Spleen (tissue), 11 donors: Measurements from ENCODE around the gene MN1. TPM values are rescaled to one million over a fixed set of nuclear protein-coding genes. Genes with fewer than 3 reads are reported as not detected.
A peak's percentile ranks its signal among the peaks of the same experiment; 100 is the strongest.

ENCODE experiments used
- DNase-seq: peaks from one replicate; pipeline ENCODE4 v3.0.0-alpha.2; 2020
- H3K27ac ChIP-seq, 8 donors: fragments of 200-600 bp; sonication (generic) in 7 of 8; 1 replicate in 4 of 8; 2 replicates in 4 of 8; pipeline versions ENCODE4 v1.5.0 to v1.8.0; 2016 to 2021; ENCODE audit warnings: inconsistent platforms in 4 of 8, mild to moderate bottlenecking in 4 of 8, moderate library complexity in 1 of 8
- H3K27me3 ChIP-seq, 7 donors: fragments of 200-600 bp; sonication (generic) in 6 of 7; replicated peaks in 1 of 7; 1 replicate in 4 of 7; 2 replicates in 3 of 7; pipeline versions ENCODE4 v1.5.0 to v1.8.0; 2016 to 2021; ENCODE audit warnings: inconsistent platforms in 3 of 7, mild to moderate bottlenecking in 1 of 7
- H3K36me3 ChIP-seq, 6 donors: fragments of 200-600 bp; sonication (generic) in 5 of 6; 1 replicate in 4 of 6; 2 replicates in 2 of 6; pipeline versions ENCODE4 v1.5.0 to v1.8.0; 2016 to 2021; ENCODE audit warnings: inconsistent platforms in 2 of 6
- H3K4me1 ChIP-seq, 6 donors: fragments of 200-600 bp; sonication (generic) in 5 of 6; 1 replicate in 3 of 6; 2 replicates in 3 of 6; pipeline versions ENCODE4 v1.5.0 to v1.8.0; 2016 to 2021; ENCODE audit warnings: inconsistent platforms in 3 of 6
- H3K4me3 ChIP-seq, 8 donors: fragments of 200-600 bp; sonication (generic) in 7 of 8; 1 replicate in 4 of 8; 2 replicates in 4 of 8; pipeline versions ENCODE4 v1.5.0 to v1.8.0; 2016 to 2021; ENCODE audit warnings: inconsistent platforms in 4 of 8, mild to moderate bottlenecking in 4 of 8, moderate library complexity in 2 of 8
- H3K9me3 ChIP-seq, 8 donors: fragments of 200-600 bp; sonication (generic) in 7 of 8; 1 replicate in 4 of 8; 2 replicates in 4 of 8; pipeline versions ENCODE4 v1.5.0 to v1.8.0; 2016 to 2021; ENCODE audit warnings: inconsistent platforms in 4 of 8
- POLR2A ChIP-seq, 3 donors: fragments of 450-650 bp; IDR thresholded peaks; one replicate each; pipeline ENCODE4 v1.5.1; 2017; ENCODE audit warnings: antibody characterized with exemption in 3 of 3, mild to moderate bottlenecking in 1 of 3
- POLR2AphosphoS5 ChIP-seq, 3 donors: sonication (generic); formaldehyde crosslinking; IDR thresholded peaks; one replicate each; pipeline ENCODE4 v1.5.1; 2017; ENCODE audit warnings: antibody characterized with exemption in 3 of 3
- WGBS, 5 donors: extraction: QIAGEN DNeasy Blood & Tissue Kit in 3 of 5; methylation state at CpG; one replicate each; pipeline versions ENCODE4 v1.1.5 to v1.1.7; 2013 to 2018; 5-methylcytosine and 5-hydroxymethylcytosine counted together
- intact Hi-C: fragments of 100-400 bp; cut with DNase I; formaldehyde crosslinking; loops from one replicate; pipeline ENCODE4 v1.15.0; 2023; ENCODE audit warnings: low total_unique reads
- polyA plus RNA-seq, 3 donors: library from polyadenylated mRNA; stranded (reverse); fragments of 200-250 nt; gene quantifications; one replicate each; pipeline ENCODE4 v1.2.1, GENCODE V29; 2013
- total RNA-seq, 7 donors: library from RNA; depleted of rRNA in 3 of 7; stranded (reverse); fragments of >200 nt in 3 of 7; fragmentation: NEBNext Ultra II Directional in 4 of 7; extraction: Animal tissue kit (Norgen Biotek cat#: 25700) in 4 of 7; gene quantifications; one replicate each; pipeline versions ENCODE4 v1.1.0 to v1.2.1, GENCODE V29; 2016 to 2021
- TF ChIP-seq, protein P1 (sequence below), 11 experiments: fragments of 200-600 bp in 7 of 11; fragments of 450-650 bp in 4 of 11; sonication (generic) in 4 of 11; IDR thresholded peaks in 8 of 11; conservative IDR thresholded peaks in 3 of 11; 1 replicate in 7 of 11; 2 replicates in 4 of 11; pipeline versions ENCODE4 v1.4.0 to v1.8.0; 2016 to 2021; ENCODE audit warnings: antibody characterized with exemption in 11 of 11, inconsistent platforms in 4 of 11, mild to moderate bottlenecking in 1 of 11
- donor health status: healthy with polysubstance abuse.
- donor health status: DM: no; HTN: no; CAD: no; lungs with moderate emphysema.
- donor health status: DM: no; HTN: no; CAD: no.
- donor health status: Bipolar disorder and iron deficiency.
- donor health status: healthy.
- donor health status: DM: no; HTN: no; CAD: no.
- donor health status: DM: yes; HTN: yes; CAD: no.

Gene MN1
- total and polyA plus RNA-seq, 10 donors = 0.15 to 1.5 (median 0.71) TPM

GRCh38 chr22:27799015-27799826 lies 2.3 kb downstream of the MN1 start:
- 65 to 87% (median 79%) methylated on average over 58 to 62 of the region's 62 CpGs for WGBS, 5 donors
- Histone ChIP-seq H3K27ac (no peak overlapping the region), H3K4me1 (peaks cover 12 to 48% (median 32%) of the 10 kb centered on the region in 6 donors), H3K9me3 (no peaks in the 10 kb centered on the region), H3K27me3 (peaks cover 0 to 76% (median 35%) of the 10 kb centered on the region in 7 donors), H3K36me3 (no peaks in the 10 kb centered on the region), H3K4me3 (peak overlapping the region in 2 of 8 donors; percentile 76 to 89)
- TF ChIP-seq POLR2A (IDR thresholded peaks at IDR 0.05) = no peak
- TF ChIP-seq, protein P1, sequence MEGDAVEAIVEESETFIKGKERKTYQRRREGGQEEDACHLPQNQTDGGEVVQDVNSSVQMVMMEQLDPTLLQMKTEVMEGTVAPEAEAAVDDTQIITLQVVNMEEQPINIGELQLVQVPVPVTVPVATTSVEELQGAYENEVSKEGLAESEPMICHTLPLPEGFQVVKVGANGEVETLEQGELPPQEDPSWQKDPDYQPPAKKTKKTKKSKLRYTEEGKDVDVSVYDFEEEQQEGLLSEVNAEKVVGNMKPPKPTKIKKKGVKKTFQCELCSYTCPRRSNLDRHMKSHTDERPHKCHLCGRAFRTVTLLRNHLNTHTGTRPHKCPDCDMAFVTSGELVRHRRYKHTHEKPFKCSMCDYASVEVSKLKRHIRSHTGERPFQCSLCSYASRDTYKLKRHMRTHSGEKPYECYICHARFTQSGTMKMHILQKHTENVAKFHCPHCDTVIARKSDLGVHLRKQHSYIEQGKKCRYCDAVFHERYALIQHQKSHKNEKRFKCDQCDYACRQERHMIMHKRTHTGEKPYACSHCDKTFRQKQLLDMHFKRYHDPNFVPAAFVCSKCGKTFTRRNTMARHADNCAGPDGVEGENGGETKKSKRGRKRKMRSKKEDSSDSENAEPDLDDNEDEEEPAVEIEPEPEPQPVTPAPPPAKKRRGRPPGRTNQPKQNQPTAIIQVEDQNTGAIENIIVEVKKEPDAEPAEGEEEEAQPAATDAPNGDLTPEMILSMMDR (IDR thresholded peaks at IDR 0.05 in 8 of 11, conservative IDR thresholded peaks at IDR 0.05 in 3 of 11) = no peak
- TF ChIP-seq POLR2AphosphoS5 (IDR thresholded peaks at IDR 0.05) = no peak
- intact Hi-C loops = no loop called here
- no peak for DNase-seq

DNA sequence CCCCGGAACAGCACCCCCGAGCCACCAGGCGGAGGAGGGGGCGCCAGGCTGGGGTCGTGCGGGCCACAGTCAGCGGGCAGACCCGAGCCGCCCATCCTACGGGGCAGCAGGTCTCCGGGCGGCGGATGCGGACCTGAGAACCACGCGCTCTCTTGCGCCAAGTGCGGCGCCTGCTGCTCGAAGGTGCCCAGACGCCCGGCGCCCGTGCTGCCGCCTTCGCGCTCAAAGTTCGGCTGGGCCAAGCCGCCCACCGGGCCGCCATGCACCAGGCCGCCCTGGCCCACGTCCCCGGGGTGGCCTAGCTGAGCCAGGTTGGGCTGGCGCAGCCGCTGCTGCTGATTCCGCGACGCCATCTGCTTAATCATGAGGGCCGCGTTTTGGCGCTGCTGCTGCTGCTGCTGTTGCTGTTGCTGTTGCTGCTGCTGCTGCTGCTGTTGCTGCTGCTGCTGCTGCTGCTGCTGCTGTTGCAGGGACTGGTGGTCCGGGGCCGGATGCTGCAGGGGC lies 3.0 kb downstream of the MN1 start:
- intact Hi-C loops = no loop called here
- TF ChIP-seq, protein P1 (IDR thresholded peaks at IDR 0.05 in 8 of 11, conservative IDR thresholded peaks at IDR 0.05 in 3 of 11) = no peak
- no peak for TF ChIP-seq POLR2A (IDR thresholded peaks at IDR 0.05)
- no peak for TF ChIP-seq POLR2AphosphoS5 (IDR thresholded peaks at IDR 0.05)
- no peaks in the 10 kb centered on the region for H3K36me3 ChIP-seq
- WGBS, 5 donors = 77 to 93% (median 88%) methylated on average over 36 to 44 of the region's 44 CpGs
- no peak overlapping the region for H3K4me3 ChIP-seq
- peaks cover 0 to 69% (median 35%) of the 10 kb centered on the region in 7 donors for H3K27me3 ChIP-seq
- DNase-seq = no peak
- H3K4me1 ChIP-seq = peaks cover 12 to 48% (median 32%) of the 10 kb centered on the region in 6 donors
- no peaks in the 10 kb centered on the region for H3K9me3 ChIP-seq
- no peak overlapping the region for H3K27ac ChIP-seq

DNA sequence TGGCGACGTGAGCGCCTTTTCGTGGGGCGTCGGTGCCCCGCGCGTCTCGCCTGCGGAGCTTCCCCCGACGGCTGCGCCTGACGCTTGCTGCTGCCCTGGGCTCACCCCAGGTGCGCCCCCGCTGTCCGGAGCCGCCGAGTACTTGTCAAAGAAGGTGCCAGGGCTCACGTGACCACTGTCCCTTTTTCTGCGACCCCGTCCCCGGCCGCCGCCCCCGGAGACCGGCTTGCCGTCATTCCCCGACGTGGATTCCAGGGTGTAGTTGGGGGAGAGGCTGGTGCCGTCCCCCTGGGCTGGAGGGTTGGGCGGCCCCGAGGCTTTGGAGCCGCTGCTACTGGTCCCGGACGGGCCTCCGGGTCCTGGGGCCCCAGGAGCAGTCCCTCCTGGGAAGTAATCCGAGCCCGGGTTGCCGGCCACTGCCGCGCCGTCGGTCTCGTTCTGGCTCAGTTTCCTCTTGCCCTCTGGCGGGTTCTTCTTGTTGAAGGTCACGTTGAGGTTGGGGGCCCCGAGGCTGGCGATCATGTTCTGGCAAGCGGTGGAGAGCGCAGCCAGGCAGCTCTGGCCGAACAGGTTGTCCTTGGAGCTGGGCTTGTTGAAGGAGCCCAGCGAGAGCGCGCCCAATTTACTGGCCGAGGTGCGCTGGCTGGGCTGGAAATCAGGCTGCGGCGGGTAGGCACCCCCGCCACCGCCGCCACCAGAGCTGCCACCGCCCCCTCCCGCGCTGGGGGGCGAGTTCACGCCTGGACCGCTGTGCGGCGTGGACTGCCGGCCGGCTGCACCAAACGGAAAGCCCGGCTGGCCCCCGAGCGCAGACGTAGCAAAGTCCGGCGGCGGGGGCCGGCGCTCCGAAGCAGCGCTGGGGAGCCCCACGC lies 3.8 kb downstream of the MN1 start:
- peaks cover 12 to 44% (median 32%) of the 10 kb centered on the region in 6 donors for H3K4me1 ChIP-seq
- peaks cover 0 to 61% (median 35%) of the 10 kb centered on the region in 7 donors for H3K27me3 ChIP-seq
- H3K36me3 ChIP-seq = no peaks in the 10 kb centered on the region
- no peak for DNase-seq
- H3K27ac ChIP-seq = no peak overlapping the region
- H3K9me3 ChIP-seq = no peaks in the 10 kb centered on the region
- no peak overlapping the region for H3K4me3 ChIP-seq
- intact Hi-C loops = no loop called here
- WGBS, 5 donors = 88 to 94% (median 90%) methylated on average over 40 to 86 of the region's 86 CpGs
- TF ChIP-seq POLR2AphosphoS5 (IDR thresholded peaks at IDR 0.05) (no peak), POLR2A (IDR thresholded peaks at IDR 0.05) (no peak)
- TF ChIP-seq, protein P1 (IDR thresholded peaks at IDR 0.05 in 8 of 11, conservative IDR thresholded peaks at IDR 0.05 in 3 of 11) = no peak
